HG02571 (cell line): ENCODE results near the gene ADCY1.

Source experiments
- ATAC-seq: cut with Tn5 transposase; IDR thresholded peaks from one replicate; pipeline ENCODE4 v1.9.1; 2021; ENCODE audit warnings: mild to moderate bottlenecking, moderate library complexity; ENCODE audit not compliant: unreplicated experiment

Gene ADCY1

DNA sequence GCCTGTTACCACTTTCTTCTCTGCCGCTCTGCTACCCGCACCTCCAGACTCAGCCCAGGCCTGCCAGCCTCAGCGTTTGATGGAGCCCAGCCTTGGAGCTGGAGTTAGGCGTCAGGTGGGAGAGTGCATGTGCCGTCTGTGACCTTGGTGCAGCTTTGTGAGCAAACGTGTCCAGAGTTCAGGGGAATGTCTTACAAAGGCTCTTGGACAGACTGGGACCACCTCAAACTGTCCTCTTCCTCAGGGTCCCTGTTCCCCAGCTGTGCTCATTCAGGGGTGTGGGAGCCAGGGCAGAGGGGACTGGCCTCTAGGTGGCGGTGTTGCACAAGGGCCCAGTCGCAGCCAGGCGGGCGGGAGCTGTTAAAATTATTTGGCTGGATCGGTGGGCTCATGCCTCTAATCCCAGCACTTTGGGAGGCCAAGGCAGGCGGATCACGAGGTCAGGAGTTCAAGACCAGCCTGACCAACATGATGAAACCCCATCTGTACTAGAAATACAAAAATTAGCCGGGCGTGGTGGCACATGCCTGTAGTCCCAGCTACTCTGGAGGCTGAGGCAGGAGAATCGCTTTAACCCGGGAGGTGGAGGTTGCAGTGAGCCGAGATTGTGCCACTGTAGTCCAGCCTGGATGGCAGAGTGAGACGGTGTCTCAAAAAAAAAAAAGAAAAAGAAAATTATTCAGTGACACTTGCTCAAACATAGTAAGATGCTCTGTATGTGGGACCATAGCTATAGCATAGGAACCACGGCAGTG lies 89.2 kb downstream of the ADCY1 start:
- ATAC-seq, result no peak

GRCh38 chr7:45663965-45664633 lies 89.9 kb downstream of the ADCY1 start:
- no peak for ATAC-seq

- no peak for ATAC-seq
Observed at GRCh38 chr7:45665172-45665571, 91.0 kb downstream of the ADCY1 start.

GRCh38 chr7:45670227-45670626 lies 96.1 kb downstream of the ADCY1 start:
- no peak for ATAC-seq

DNA sequence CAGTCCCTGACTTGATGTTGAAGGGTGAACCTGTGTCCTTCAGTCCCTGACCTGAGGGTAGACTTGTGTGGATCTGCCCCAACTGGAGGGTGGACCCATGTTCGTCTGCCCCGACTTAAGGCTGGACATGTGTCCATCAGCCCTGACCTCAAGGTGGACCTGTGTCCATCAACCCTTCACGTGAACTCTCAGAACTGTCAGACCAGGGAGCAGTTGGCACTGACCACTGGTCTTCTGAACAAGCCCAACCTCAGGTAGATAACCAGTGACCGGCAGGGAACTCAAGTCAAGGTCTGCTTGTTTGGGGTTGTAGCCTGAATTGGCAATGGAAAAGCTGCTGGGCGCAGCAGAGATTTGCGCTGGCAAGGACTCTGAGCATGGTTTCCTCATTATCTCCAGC lies 96.5 kb downstream of the ADCY1 start:
- ATAC-seq, result no peak

DNA sequence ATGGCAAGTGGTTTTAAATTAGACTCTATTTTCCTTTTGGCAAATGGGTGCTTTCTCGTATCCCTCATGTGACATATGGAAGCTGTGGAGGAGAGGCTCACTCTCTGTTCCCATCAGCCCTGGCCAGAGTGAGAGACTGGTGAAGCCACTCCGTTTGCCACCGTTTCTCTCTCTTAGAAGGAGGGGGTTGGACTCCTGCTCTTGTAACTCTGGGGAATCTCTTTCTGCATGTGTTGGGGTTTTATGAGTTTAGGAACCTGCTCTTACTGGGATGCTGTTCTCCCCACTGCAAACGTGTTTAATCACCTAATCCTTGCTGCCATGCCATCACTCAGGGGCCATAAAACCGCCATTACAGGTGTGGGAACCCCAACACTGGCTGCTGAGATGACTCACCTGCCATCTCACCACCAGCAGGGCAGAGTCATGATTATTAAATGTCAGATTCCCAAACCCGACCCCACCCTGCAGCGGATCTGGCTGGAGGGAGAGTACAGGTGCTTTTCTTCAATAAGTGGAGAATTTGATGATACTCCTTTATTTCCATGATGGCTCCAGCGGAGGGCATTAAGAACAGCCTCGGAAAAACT lies 103.2 kb downstream of the ADCY1 start:
- ATAC-seq, result no peak

DNA sequence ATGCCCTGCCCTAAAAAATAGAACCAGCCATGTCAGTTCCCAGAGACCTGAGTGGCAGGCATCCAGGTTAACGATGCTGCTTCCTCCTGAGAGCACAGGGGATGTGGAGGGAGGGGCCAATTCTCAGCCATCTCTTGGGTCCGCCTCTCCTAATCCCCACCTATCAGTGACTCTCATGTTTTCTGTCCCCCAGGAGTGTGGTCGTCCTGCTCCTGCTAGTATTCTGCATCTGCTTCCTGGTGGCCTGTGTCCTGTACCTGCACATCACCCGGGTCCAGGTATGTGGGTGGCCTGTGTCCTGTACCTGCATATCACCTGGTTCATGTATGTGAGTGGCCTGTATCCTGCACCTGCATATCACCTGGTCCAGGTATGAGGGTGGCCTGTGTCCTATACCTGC lies 105.3 kb downstream of the ADCY1 start:
- no peak for ATAC-seq

DNA sequence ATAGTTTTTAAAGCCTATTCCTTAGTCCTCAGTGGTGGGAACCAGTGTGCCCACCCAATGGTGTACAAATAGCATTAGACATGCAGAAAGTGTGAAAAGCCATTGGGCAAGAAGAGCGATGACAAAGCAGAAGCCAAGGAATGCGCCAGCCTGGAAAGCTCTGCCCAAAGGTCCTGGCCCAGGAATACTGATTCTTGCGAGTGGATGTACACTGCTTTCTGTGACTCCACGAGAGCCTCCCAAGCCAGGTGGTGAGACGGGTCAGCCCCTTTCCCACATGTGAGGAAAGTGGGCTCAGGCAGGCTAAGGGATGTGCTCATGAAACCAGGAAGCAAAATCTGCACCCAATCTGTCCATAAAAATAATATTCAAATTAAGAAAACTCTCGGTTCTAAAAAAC lies 106.6 kb downstream of the ADCY1 start:
- no peak for ATAC-seq

DNA sequence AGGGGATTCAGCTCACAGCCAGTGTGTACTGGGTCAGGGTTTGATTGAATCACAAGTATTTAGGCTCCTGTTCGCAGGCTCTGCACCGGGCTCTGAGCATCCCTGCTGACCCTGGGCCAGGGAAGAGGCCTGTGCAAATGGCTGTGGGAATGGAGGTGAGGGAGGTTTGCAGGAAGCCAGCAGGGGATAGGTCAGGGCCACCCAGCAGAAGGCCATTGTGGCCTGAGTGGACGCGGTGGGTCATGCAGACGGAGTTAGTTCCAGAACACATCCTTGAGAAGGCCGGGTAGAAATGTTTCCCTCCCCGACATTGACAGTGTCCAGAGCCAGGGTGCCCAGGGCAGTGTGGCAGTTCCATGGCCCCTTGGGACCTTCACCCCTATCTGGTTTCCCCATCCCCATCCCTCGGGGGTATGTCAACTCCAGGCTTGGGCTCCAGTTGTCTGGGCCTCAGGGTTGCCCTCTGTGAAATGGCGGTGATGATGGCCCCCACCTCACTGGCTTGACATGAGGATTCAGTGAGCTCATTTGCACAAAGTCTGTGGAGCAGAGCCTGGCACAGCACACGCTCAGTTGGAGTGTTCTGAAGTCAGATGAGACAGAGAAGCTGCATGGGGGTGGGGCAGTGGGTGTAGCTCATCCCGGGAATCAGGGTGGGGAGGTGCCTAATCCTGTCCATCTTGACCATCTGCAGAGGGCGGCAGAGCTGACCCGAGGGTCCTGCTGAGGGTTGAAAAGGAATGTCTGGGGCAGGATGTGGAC lies 107.6 kb downstream of the ADCY1 start:
- no peak for ATAC-seq

DNA sequence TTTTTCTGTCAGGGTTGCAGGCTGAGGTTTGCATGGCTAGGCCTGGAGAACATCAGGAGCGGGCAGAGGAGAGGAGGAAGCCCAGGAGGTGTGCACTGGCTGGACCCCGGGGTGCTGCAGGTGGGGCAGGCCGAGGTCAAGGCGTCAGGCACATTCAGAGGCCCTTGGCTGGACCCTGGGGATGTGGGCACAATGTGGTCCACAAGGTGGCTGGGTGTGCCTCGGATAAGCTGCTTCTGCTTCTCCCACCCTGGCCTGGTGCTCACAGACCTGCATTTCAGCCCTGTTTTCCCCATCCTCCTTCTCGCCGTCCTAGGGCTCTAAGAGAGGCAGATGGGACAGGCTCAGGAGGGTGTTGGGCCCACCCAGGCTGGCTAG lies 108.2 kb downstream of the ADCY1 start:
- no peak for ATAC-seq

DNA sequence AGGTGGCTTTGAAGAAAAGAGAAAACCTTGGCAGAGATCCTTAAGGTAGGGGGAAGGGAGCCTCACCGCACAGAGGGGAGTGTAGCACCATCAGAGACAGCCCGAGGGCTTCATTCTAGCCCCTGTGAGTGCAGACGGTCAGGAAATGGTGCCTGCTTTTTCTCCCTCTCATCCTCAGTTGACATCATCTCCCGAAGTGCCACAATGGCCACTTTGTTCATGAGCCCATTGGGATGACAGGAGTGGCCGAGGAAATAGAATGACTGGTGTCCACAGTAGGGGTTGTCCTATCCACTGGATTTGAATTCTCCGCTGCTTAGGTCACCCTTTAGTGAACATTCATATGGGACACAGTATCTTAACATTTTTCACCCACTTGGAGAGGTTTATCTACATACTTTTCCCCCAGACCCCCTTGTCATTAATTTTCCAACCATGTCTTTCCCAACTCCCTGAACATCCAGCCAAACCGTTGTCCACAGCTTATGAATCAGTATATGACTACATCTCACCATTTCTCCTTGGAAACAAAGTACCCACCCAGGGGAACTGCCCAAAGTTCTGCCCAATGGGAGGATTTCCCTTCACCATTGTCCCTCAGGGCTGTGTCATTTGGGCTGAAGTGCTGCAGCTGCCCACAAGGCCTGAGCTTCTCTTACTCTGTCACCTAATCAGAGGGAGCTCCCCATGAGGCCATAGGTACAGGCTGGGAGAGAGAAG lies 108.8 kb downstream of the ADCY1 start:
- no peak for ATAC-seq

DNA sequence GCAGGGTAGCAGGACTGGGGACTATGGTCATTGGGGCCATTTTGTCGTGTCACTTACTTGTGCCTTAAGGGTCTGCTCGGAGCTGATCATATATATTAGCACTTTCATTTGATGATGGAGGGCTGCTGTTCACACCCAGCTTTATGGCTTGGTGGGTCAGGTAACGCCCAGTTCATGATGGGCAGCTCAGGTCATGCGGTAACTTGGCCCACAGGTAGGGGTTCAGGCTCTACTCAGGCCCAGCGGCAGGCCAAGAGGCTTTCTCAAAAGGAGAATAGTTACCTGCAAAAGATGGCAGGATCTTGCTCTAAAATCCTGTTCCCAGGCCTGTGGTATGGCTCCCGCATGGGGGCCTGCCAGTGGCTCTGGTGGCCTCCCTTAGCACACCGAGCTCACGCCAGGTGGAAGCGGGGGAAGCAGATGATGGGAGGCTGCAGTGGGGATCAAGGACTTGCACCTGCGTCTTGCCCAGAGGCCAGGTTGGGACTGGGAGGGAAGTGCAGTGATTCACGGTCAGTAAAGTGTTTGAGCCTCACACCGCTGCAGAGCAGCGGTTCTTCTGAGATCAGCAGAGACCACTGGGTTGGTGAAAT lies 109.5 kb downstream of the ADCY1 start:
- ATAC-seq, result no peak

GRCh38 chr7:45684910-45685618 lies 110.9 kb downstream of the ADCY1 start:
- ATAC-seq, result no peak

DNA sequence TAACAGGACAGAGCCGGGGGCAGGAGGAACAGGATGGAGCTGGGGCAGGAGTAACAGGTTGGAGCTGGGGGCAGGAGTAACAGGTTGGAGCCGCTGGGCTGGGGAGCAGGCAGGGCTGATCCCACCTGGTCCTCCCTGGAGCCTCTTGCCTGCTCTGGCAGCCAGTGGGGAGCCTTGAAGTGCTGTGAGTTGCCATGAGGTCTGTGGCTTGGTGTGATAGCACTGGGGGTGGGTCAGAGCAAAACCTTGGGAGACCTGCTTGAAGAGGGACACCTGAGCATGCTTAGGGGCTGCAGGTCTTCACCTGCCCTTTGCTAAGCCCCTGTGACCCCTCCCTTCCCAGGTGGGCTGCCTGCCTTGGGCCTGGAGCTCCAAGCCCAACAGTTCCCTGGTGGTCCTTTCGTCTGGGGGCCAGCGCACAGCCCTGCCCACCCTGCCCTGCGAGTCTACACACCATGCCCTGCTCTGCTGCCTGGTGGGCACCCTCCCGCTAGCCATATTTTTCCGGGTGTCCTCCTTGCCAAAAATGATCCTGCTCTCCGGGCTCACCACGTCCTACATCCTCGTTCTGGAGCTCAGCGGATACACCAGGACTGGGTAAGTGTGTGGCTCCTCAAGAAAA lies 111.6 kb downstream of the ADCY1 start:
- ATAC-seq, result no peak

DNA sequence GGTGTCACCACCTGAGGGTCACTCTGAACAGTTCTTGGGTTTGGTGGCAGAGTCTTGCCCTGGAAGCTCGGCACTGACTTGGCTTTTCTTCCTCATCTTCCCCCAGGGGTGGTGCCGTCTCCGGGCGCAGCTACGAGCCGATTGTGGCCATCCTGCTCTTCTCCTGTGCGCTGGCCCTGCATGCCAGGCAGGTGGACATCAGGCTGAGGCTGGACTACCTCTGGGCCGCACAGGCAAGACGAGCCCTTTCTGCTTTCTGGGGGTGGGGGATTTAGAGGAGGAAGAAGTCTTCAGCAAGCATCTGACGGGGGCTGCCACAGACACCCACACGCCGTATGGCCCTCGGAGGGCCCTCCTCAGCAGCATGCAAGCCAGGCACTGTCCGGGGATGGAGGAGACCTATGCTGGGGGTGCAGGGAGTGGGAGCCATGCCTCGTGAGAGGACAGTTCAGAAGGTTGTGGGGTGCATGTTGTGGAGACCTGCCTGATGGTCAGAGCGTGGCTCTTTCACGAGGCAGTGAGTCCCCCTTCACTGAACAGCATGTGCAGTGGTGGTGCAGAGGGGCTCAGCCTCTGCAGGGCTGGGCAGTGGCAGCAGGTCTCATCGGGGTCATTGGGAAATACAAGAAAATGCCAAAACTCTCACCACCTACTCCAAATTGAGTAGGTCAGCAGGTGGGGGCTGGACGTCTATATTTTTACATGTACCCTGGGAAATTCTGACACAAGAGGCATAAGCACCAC lies 112.4 kb downstream of the ADCY1 start:
- ATAC-seq, result no peak

GRCh38 chr7:45687185-45687560 lies 113.0 kb downstream of the ADCY1 start:
- ATAC-seq, result no peak

GRCh38 chr7:45687721-45688120 lies 113.6 kb downstream of the ADCY1 start:
- no peak for ATAC-seq

GRCh38 chr7:45688382-45688781 lies 114.2 kb downstream of the ADCY1 start:
- no peak for ATAC-seq
